RWPE2 (cell line): ENCODE data around the gene MCOLN1.

ENCODE experiments used
- ATAC-seq: fragments of 200-7000 bp; cut with Tn5 transposase; 3 replicates; pipeline ENCODE4 v1.9.1; 2021; ENCODE audit warnings: low read depth
- DNase-seq: peaks from one replicate; pipeline ENCODE4 v3.0.0-alpha.2; 2020; ENCODE audit warnings: low spot score
- H3K27ac ChIP-seq: fragments of 450-650 bp; 2 replicates; pipeline ENCODE4 v1.5.1; 2017; ENCODE audit warnings: mild to moderate bottlenecking; ENCODE audit not compliant: poor library complexity, severe bottlenecking
- H3K27me3 ChIP-seq: fragments of 250-450 bp; sonication (Bioruptor Pico); 2 replicates; pipeline ENCODE4 v1.5.1; 2021; ENCODE audit warnings: mild to moderate bottlenecking, moderate library complexity; ENCODE audit not compliant: insufficient read depth, poor library complexity, severe bottlenecking
- H3K36me3 ChIP-seq: fragments of 250-450 bp; sonication (Bioruptor Pico); 2 replicates; pipeline ENCODE4 v1.5.1; 2020; ENCODE audit warnings: low read depth, mild to moderate bottlenecking, moderate library complexity
- H3K4me1 ChIP-seq: fragments of 250-450 bp; sonication (Bioruptor Pico); 2 replicates; pipeline ENCODE4 v1.5.1; 2021; ENCODE audit warnings: mild to moderate bottlenecking, moderate library complexity; ENCODE audit not compliant: insufficient read depth, poor library complexity, severe bottlenecking
- H3K4me3 ChIP-seq: fragments of 250-450 bp; sonication (Bioruptor Pico); 2 replicates; pipeline ENCODE4 v1.5.1; 2021; ENCODE audit warnings: mild to moderate bottlenecking, moderate library complexity; ENCODE audit not compliant: severe bottlenecking
- H3K9me3 ChIP-seq: fragments of 250-450 bp; sonication (Bioruptor Pico); 2 replicates; pipeline ENCODE4 v1.5.1; 2021; ENCODE audit warnings: mild to moderate bottlenecking, moderate library complexity; ENCODE audit not compliant: severe bottlenecking
- CTCF ChIP-seq: fragments of 450-650 bp; IDR thresholded peaks from one replicate; pipeline ENCODE4 v1.5.1; 2017; ENCODE audit warnings: mild to moderate bottlenecking, moderate library complexity; ENCODE audit not compliant: poor library complexity, severe bottlenecking

Gene MCOLN1

GRCh38 chr19:7550169-7550770, 27.8 kb downstream of the MCOLN1 start:
- Histone ChIP-seq H3K4me3 (no peak overlapping the region), H3K36me3 (peaks cover 4% of the 10 kb centered on the region; the same call in 1 of the 2 replicates)
- no peak for ATAC-seq

GRCh38 chr19:7550987-7551761, 28.8 kb downstream of the MCOLN1 start:
- H3K4me3 ChIP-seq, result no peak overlapping the region
- H3K27ac ChIP-seq, result no peak overlapping the region

More at GRCh38 chr19:7550169-7550770, 27.8 kb downstream of the MCOLN1 start:
- Histone ChIP-seq H3K27me3 (no peaks in the 10 kb centered on the region), H3K9me3 (no peaks in the 10 kb centered on the region), H3K27ac (no peak overlapping the region), H3K4me1 (no peaks in the 10 kb centered on the region)
- peak; percentile 47 for DNase-seq
- TF ChIP-seq CTCF, result no peak

GRCh38 chr19:7552781-7553180, 30.4 kb downstream of the MCOLN1 start:
- DNase-seq (no peak), ATAC-seq (no peak)
- no peak for TF ChIP-seq CTCF
- H3K4me1 ChIP-seq, result no peaks in the 10 kb centered on the region
- H3K36me3 ChIP-seq, result peaks cover 11% of the 10 kb centered on the region
- H3K9me3 ChIP-seq, result no peaks in the 10 kb centered on the region
- no peak overlapping the region for H3K27ac ChIP-seq
- no peak overlapping the region for H3K4me3 ChIP-seq
- H3K27me3 ChIP-seq, result no peaks in the 10 kb centered on the region

More at GRCh38 chr19:7550987-7551761, 28.8 kb downstream of the MCOLN1 start:
- TF ChIP-seq CTCF, result no peak
- no peaks in the 10 kb centered on the region for H3K4me1 ChIP-seq
- DNase-seq (no peak), ATAC-seq (peak; percentile 52; the same call in 2 of the 3 replicates)
- H3K36me3 ChIP-seq, result peaks cover 7% of the 10 kb centered on the region; the same call in 1 of the 2 replicates
- no peaks in the 10 kb centered on the region for H3K27me3 ChIP-seq
- no peaks in the 10 kb centered on the region for H3K9me3 ChIP-seq

GRCh38 chr19:7554565-7554964, 32.1 kb downstream of the MCOLN1 start:
- ATAC-seq (no peak), DNase-seq (no peak)
- H3K9me3 ChIP-seq, result no peaks in the 10 kb centered on the region
- TF ChIP-seq CTCF, result no peak
- H3K27ac ChIP-seq, result no peak overlapping the region
- H3K4me3 ChIP-seq, result no peak overlapping the region
- peaks cover 14% of the 10 kb centered on the region for H3K36me3 ChIP-seq
- H3K27me3 ChIP-seq, result no peaks in the 10 kb centered on the region
- no peaks in the 10 kb centered on the region for H3K4me1 ChIP-seq
